ENCODE results near the gene GATA3. TPM values are rescaled to one million over a fixed set of nuclear protein-coding genes. Genes with fewer than 3 reads are reported as not detected.

The GATA3 gene
- 10 to 100 TPM; 31.2 to 60.1 (median 38.6) TPM for total RNA-seq
- polyA plus RNA-seq: 10 to 100 TPM; 24.0 to 30.9 TPM
- 38.5 reads per million, percentile 65 among the genes with 10 or more reads in this experiment for total RNA-seq

DNA sequence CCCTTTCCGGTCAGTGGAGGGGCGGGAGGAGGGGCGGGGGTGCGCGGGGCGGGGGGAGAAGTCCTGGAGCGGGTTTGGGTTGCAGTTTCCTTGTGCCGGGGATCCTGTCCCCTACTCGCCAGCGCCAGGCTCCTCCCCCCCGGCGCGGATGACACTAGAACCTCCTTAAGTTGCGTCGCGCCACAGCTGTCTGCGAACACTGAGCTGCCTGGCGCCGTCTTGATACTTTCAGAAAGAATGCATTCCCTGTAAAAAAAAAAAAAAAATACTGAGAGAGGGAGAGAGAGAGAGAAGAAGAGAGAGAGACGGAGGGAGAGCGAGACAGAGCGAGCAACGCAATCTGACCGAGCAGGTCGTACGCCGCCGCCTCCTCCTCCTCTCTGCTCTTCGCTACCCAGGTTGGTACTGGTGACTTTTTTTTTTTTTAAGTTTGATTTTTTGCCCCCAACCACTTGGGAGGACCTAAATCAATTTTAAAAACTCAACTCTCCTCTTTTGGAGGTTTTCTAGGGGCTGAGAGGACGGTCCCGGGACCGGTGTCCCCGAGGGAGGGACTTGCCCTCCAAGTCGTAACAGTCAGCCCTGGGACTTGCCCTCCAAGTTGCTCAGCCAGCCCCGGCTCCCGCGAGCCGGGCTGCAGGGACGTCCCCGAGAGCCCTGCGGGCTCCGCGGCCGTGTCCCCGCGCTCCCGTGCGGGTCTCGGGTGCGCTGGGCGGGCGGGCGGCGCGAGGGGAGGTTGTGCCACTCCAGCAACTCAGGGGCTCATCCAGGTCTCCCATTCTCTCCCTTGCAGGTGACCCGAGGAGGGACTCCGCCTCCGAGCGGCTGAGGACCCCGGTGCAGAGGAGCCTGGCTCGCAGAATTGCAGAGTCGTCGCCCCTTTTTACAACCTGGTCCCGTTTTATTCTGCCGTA is at the start of gene GATA3:
Gene GATA3, plus strand, starts transcription at position 195 of the 914 bp plus-strand sequence. CDS start 968 bp downstream, outside the sequence.
- H3K36me3 ChIP-seq (ENCODE audit: control insufficient read depth in 2 of 3, insufficient read depth in 3 of 3, low read length in 3 of 3): peaks cover 0 to 13% (median 4%) of the 10 kb centered on the region in 3 experiments
- peaks cover 0 to 4% (median 0%) of the 10 kb centered on the region in 11 donors for H3K9me3 Mint-ChIP-seq
- peaks cover 22 to 44% of the 10 kb centered on the region in 2 donors for H3K4me1 ChIP-seq (ENCODE audit: control insufficient read depth in 2 of 2, insufficient read depth in 2 of 2, low read length in 2 of 2)
- peak within 1 kb of the TSS; percentile 88 to 100 (median 97) for H3K27ac Mint-ChIP-seq
- H3K4me3 ChIP-seq (ENCODE audit: low read length): peak within 1 kb of the TSS; percentile 87
- H3K9me3 ChIP-seq (ENCODE audit: control insufficient read depth in 2 of 3, low read length in 3 of 3): no peaks in the 10 kb centered on the region
- H3K27me3 ChIP-seq (ENCODE audit: control insufficient read depth in 2 of 2, insufficient read depth in 2 of 2, low read length in 2 of 2): peaks cover 16 to 25% of the 10 kb centered on the region in 2 donors
- intact Hi-C loops (cut with micrococcal nuclease): loop anchor here (1.0 to 10.0 kb wide), 12 partner anchors 182 to 1248 kb away; partner anchors contain the start of genes ATP5F1C (in 1 of the 2), KIN (in 1 of the 2), SFMBT2 (in 1 of the 2) and TAF3 (in 1 of the 2)
- DNase-seq (peak; percentile 64 to 88 (median 79)), ATAC-seq (peak; percentile 70)
- H3K27me3 Mint-ChIP-seq: peaks cover 14 to 24% (median 15%) of the 10 kb centered on the region in 5 donors
- ChIA-PET POLR2A (interaction anchor here (0.6 to 1.4 kb wide), 6 partner anchors 8 to 997 kb away, joined by 3 to 8 read pairs (median 3); no protein-coding TSS in a partner anchor), CTCF (interaction anchor here (0.6 kb wide), 1 partner anchor 32 kb away, joined by 4 read pairs; no protein-coding TSS in a partner anchor)
- peaks cover 25 to 49% (median 42%) of the 10 kb centered on the region in 7 donors for H3K4me1 Mint-ChIP-seq
- peak within 1 kb of the TSS; percentile 87 to 100 (median 96) for H3K4me3 Mint-ChIP-seq
- peaks cover 0 to 38% (median 0%) of the 10 kb centered on the region in 5 donors for H3K36me3 Mint-ChIP-seq
- H3K27ac ChIP-seq (ENCODE audit: low read depth, low read length): peak within 1 kb of the TSS; percentile 82

DNA sequence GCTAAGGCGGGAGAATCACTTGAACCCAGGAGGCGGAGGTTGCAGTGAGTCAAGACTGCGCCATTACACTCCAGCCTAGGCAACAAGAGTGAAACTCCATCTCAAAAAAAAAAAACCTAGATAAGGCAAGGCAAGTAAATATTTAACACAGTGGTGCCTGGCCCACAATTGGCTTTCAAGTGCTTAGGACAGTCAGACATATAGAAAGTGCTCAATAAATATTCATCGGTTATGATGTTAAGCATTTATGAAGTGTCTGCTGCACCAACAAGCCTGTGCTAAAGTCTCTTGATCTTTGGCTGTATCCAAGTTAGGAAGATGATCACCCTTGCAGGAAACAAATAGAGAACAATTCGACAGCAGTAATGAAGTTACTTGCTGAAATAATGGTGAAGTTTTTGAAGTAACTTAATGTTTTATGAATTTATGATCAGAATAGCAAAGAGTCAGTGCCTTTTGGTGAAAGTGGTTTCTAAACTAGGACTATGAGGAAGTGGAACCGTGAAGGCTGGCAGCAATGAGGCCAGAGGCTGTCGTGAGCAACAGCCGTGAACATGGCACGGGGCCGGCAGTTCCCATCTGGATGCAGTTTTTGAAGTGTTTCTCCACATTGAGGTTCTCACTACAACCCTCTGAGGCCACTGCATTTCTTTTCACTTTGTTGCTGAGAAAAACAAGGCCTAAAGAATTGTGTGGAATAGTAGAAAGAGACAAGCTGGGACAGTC is 48.1 kb upstream of the GATA3 start:
- peaks cover 0 to 32% (median 0%) of the 10 kb centered on the region in 3 experiments for H3K36me3 ChIP-seq (ENCODE audit: control insufficient read depth in 2 of 3, insufficient read depth in 3 of 3, low read length in 3 of 3)
- POLR2A ChIA-PET: no interaction called here
- H3K4me1 Mint-ChIP-seq: peaks cover 0 to 3% (median 0%) of the 10 kb centered on the region in 7 donors
- no peak overlapping the region for H3K4me3 Mint-ChIP-seq
- H3K4me1 ChIP-seq (ENCODE audit: control insufficient read depth in 2 of 2, insufficient read depth in 2 of 2, low read length in 2 of 2): no peaks in the 10 kb centered on the region
- H3K9me3 ChIP-seq (ENCODE audit: control insufficient read depth in 2 of 3, low read length in 3 of 3): no peaks in the 10 kb centered on the region
- CTCF ChIA-PET: no interaction called here
- H3K27me3 ChIP-seq (ENCODE audit: control insufficient read depth in 2 of 2, insufficient read depth in 2 of 2, low read length in 2 of 2): no peaks in the 10 kb centered on the region
- H3K27ac ChIP-seq (ENCODE audit: low read depth, low read length): no peak overlapping the region
- H3K4me3 ChIP-seq (ENCODE audit: low read length): no peak overlapping the region
- H3K36me3 Mint-ChIP-seq: peaks cover 13 to 65% (median 45%) of the 10 kb centered on the region in 5 donors
- H3K9me3 Mint-ChIP-seq: peaks cover 4 to 36% (median 17%) of the 10 kb centered on the region in 11 donors
- ATAC-seq (no peak), DNase-seq (no peak)
- no peaks in the 10 kb centered on the region for H3K27me3 Mint-ChIP-seq
- intact Hi-C loops (cut with micrococcal nuclease): no loop called here
- no peak overlapping the region for H3K27ac Mint-ChIP-seq

DNA sequence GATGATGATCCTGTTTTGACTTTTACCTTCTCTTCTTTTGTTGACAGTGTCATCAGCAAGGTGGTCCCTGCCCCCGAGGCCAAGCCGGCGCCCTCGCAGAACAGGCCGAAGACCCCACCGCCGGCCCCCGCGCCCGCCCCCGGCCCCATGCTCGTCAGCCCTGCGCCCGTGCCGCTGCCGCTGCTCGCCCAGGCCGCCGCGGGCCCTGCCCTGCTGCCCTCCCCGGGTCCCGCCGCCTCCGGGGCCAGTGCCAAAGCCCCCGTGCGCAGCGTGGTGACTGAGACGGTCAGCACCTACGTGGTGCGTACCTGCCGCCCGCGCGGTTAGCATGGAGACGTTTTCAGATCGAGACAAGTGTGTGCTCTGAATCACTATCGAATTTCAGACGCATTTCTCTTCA is 45.5 kb upstream of the GATA3 start:
- H3K4me3 Mint-ChIP-seq: no peak overlapping the region
- ChIA-PET CTCF (no interaction called here), POLR2A (no interaction called here)
- Histone ChIP-seq H3K27ac (ENCODE audit: low read depth, low read length) (no peak overlapping the region), H3K4me1 (ENCODE audit: control insufficient read depth in 2 of 2, insufficient read depth in 2 of 2, low read length in 2 of 2) (no peaks in the 10 kb centered on the region), H3K4me3 (ENCODE audit: low read length) (no peak overlapping the region), H3K9me3 (ENCODE audit: control insufficient read depth in 2 of 3, low read length in 3 of 3) (no peaks in the 10 kb centered on the region), H3K36me3 (ENCODE audit: control insufficient read depth in 2 of 3, insufficient read depth in 3 of 3, low read length in 3 of 3) (peaks cover 0 to 52% (median 0%) of the 10 kb centered on the region in 3 experiments), H3K27me3 (ENCODE audit: control insufficient read depth in 2 of 2, insufficient read depth in 2 of 2, low read length in 2 of 2) (no peaks in the 10 kb centered on the region)
- intact Hi-C loops (cut with micrococcal nuclease): no loop called here
- peaks cover 0 to 15% (median 6%) of the 10 kb centered on the region in 11 donors for H3K9me3 Mint-ChIP-seq
- ATAC-seq (no peak), DNase-seq (no peak)
- H3K27ac Mint-ChIP-seq: no peak overlapping the region
- H3K27me3 Mint-ChIP-seq: no peaks in the 10 kb centered on the region
- H3K4me1 Mint-ChIP-seq: peaks cover 0 to 3% (median 0%) of the 10 kb centered on the region in 7 donors
- H3K36me3 Mint-ChIP-seq: peaks cover 3 to 64% (median 33%) of the 10 kb centered on the region in 5 donors

DNA sequence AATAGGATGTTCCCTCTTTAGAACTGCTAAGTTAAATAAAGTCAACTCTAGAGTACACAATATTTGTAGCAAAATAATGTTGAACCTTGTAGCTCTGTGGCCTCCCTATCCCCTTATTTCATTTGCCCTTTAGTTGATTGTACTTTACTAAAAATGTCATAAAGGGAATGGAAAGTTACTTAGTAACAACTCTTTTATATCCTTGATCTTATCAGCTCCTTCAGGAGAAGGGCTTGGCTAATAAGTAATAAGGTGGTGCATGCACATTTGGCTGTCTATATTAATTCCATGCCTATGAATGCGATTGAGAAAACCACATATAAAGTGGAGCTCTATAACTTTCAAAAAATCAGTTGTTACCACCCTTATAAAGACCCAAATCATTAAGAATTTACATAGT is 41.5 kb upstream of the GATA3 start:
- ChIA-PET POLR2A (no interaction called here), CTCF (no interaction called here)
- H3K4me3 ChIP-seq (ENCODE audit: low read length): no peak overlapping the region
- no peak for DNase-seq
- H3K4me1 ChIP-seq (ENCODE audit: control insufficient read depth in 2 of 2, insufficient read depth in 2 of 2, low read length in 2 of 2): no peaks in the 10 kb centered on the region
- peaks cover 0 to 57% (median 0%) of the 10 kb centered on the region in 3 experiments for H3K36me3 ChIP-seq (ENCODE audit: control insufficient read depth in 2 of 3, insufficient read depth in 3 of 3, low read length in 3 of 3)
- no peak overlapping the region for H3K27ac ChIP-seq (ENCODE audit: low read depth, low read length)
- no peak overlapping the region for H3K27ac Mint-ChIP-seq
- intact Hi-C loops (cut with micrococcal nuclease): no loop called here
- no peaks in the 10 kb centered on the region for H3K9me3 Mint-ChIP-seq
- H3K4me1 Mint-ChIP-seq: peaks cover 0 to 3% (median 0%) of the 10 kb centered on the region in 7 donors
- H3K27me3 Mint-ChIP-seq: no peaks in the 10 kb centered on the region
- H3K36me3 Mint-ChIP-seq: peaks cover 7 to 53% (median 26%) of the 10 kb centered on the region in 5 donors
- ATAC-seq: no peak
- H3K27me3 ChIP-seq (ENCODE audit: control insufficient read depth in 2 of 2, insufficient read depth in 2 of 2, low read length in 2 of 2): no peaks in the 10 kb centered on the region
- H3K9me3 ChIP-seq (ENCODE audit: control insufficient read depth in 2 of 3, low read length in 3 of 3): no peaks in the 10 kb centered on the region
- H3K4me3 Mint-ChIP-seq: no peak overlapping the region

DNA sequence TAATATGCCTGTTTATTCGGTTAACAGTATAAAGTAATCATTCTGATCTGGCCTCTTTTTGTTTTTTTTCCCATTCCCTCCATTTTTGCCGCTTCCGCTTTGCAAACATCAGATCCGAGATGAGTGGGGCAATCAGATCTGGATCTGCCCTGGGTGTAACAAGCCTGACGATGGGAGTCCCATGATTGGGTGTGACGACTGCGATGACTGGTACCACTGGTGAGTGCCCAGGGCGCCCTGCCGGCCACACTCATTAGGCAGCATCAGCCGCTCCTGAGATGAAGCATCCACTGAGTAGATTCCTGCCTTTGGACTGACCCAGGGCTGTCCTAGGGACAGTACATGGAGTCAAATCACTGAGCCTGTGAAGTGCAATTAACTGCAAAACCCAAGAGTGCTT is 40.9 kb upstream of the GATA3 start:
- Histone ChIP-seq H3K27ac (ENCODE audit: low read depth, low read length) (no peak overlapping the region), H3K4me3 (ENCODE audit: low read length) (no peak overlapping the region), H3K36me3 (ENCODE audit: control insufficient read depth in 2 of 3, insufficient read depth in 3 of 3, low read length in 3 of 3) (peaks cover 0 to 57% (median 0%) of the 10 kb centered on the region in 3 experiments), H3K27me3 (ENCODE audit: control insufficient read depth in 2 of 2, insufficient read depth in 2 of 2, low read length in 2 of 2) (no peaks in the 10 kb centered on the region), H3K9me3 (ENCODE audit: control insufficient read depth in 2 of 3, low read length in 3 of 3) (no peaks in the 10 kb centered on the region), H3K4me1 (ENCODE audit: control insufficient read depth in 2 of 2, insufficient read depth in 2 of 2, low read length in 2 of 2) (no peaks in the 10 kb centered on the region)
- no peaks in the 10 kb centered on the region for H3K27me3 Mint-ChIP-seq
- intact Hi-C loops (cut with micrococcal nuclease): no loop called here
- H3K27ac Mint-ChIP-seq: no peak overlapping the region
- no peaks in the 10 kb centered on the region for H3K9me3 Mint-ChIP-seq
- H3K4me3 Mint-ChIP-seq: no peak overlapping the region
- DNase-seq: no peak
- CTCF ChIA-PET: no interaction called here
- POLR2A ChIA-PET: no interaction called here
- peaks cover 7 to 47% (median 26%) of the 10 kb centered on the region in 5 donors for H3K36me3 Mint-ChIP-seq
- ATAC-seq: no peak
- H3K4me1 Mint-ChIP-seq: peaks cover 0 to 6% (median 3%) of the 10 kb centered on the region in 7 donors

DNA sequence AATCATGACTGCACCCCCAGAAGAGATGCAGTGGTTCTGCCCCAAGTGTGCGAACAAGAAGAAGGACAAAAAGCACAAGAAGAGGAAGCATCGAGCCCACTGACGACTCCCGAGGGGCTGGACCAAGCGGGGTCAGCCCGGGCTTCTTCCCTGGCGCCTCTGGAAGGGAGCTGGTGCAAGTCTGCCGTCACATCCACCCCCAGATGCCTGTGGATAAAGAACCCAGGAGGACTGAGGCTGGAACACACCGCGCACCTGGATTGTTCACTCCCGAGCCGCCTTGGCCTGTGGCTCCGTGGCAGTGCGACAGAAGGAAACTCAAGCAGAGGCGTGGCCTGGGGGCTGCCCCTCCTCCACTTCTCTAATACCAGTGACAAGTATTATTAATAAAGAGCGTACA is 39.8 kb upstream of the GATA3 start:
- Histone ChIP-seq H3K9me3 (ENCODE audit: control insufficient read depth in 2 of 3, low read length in 3 of 3) (no peaks in the 10 kb centered on the region), H3K4me3 (ENCODE audit: low read length) (no peak overlapping the region), H3K4me1 (ENCODE audit: control insufficient read depth in 2 of 2, insufficient read depth in 2 of 2, low read length in 2 of 2) (no peaks in the 10 kb centered on the region), H3K36me3 (ENCODE audit: control insufficient read depth in 2 of 3, insufficient read depth in 3 of 3, low read length in 3 of 3) (peaks cover 0 to 52% (median 0%) of the 10 kb centered on the region in 3 experiments), H3K27ac (ENCODE audit: low read depth, low read length) (no peak overlapping the region), H3K27me3 (ENCODE audit: control insufficient read depth in 2 of 2, insufficient read depth in 2 of 2, low read length in 2 of 2) (no peaks in the 10 kb centered on the region)
- intact Hi-C loops (cut with micrococcal nuclease): no loop called here
- ATAC-seq: no peak
- peaks cover 0 to 8% (median 4%) of the 10 kb centered on the region in 7 donors for H3K4me1 Mint-ChIP-seq
- no peak overlapping the region for H3K4me3 Mint-ChIP-seq
- DNase-seq: no peak
- ChIA-PET CTCF (no interaction called here), POLR2A (no interaction called here)
- no peaks in the 10 kb centered on the region for H3K9me3 Mint-ChIP-seq
- H3K27me3 Mint-ChIP-seq: no peaks in the 10 kb centered on the region
- peaks cover 7 to 45% (median 25%) of the 10 kb centered on the region in 5 donors for H3K36me3 Mint-ChIP-seq
- H3K27ac Mint-ChIP-seq: no peak overlapping the region
